ENCODE data around the gene PGLYRP4. TPM values are rescaled to one million over a fixed set of nuclear protein-coding genes. Genes with fewer than 3 reads are reported as not detected.
"Not testable (repeated sequence)": the region's sequence is repeated elsewhere in the genome, so short reads cannot be mapped to it uniquely, and the experiment has no call there.

PGLYRP4 gene
- total RNA-seq, 6 experiments from 2014 or later = not detected

- no peak overlapping the region for H3K27ac Mint-ChIP-seq
- H3K4me1 Mint-ChIP-seq (ENCODE audit: low read depth) = no peaks in the 10 kb centered on the region
- H3K36me3 Mint-ChIP-seq (ENCODE audit: low read depth) = no peaks in the 10 kb centered on the region
- no peaks in the 10 kb centered on the region; the same call in none of the 2 replicates for H3K27me3 Mint-ChIP-seq (ENCODE audit: insufficient read depth)
- no peak for DNase-seq
- TF ChIP-seq, protein P1, sequence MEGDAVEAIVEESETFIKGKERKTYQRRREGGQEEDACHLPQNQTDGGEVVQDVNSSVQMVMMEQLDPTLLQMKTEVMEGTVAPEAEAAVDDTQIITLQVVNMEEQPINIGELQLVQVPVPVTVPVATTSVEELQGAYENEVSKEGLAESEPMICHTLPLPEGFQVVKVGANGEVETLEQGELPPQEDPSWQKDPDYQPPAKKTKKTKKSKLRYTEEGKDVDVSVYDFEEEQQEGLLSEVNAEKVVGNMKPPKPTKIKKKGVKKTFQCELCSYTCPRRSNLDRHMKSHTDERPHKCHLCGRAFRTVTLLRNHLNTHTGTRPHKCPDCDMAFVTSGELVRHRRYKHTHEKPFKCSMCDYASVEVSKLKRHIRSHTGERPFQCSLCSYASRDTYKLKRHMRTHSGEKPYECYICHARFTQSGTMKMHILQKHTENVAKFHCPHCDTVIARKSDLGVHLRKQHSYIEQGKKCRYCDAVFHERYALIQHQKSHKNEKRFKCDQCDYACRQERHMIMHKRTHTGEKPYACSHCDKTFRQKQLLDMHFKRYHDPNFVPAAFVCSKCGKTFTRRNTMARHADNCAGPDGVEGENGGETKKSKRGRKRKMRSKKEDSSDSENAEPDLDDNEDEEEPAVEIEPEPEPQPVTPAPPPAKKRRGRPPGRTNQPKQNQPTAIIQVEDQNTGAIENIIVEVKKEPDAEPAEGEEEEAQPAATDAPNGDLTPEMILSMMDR (IDR thresholded peaks at IDR 0.05) = no peak
- H3K9me3 Mint-ChIP-seq = 0 out of 2 replicates have a peak, but pooled peaks cover 9% of the 10 kb centered on the region
- no peak overlapping the region for H3K4me3 Mint-ChIP-seq
Observed at GRCh38 chr1:153322568-153322967, 26.1 kb downstream of the PGLYRP4 start.

- H3K27ac Mint-ChIP-seq; H3K36me3 Mint-ChIP-seq (ENCODE audit: low read depth); H3K27me3 Mint-ChIP-seq (ENCODE audit: insufficient read depth); H3K4me3 Mint-ChIP-seq; DNase-seq; H3K4me1 Mint-ChIP-seq (ENCODE audit: low read depth); H3K9me3 Mint-ChIP-seq: not testable (repeated sequence)
Observed at GRCh38 chr1:153318145-153318544, 30.5 kb downstream of the PGLYRP4 start.

- DNase-seq; H3K9me3 Mint-ChIP-seq; H3K4me3 Mint-ChIP-seq; H3K4me1 Mint-ChIP-seq (ENCODE audit: low read depth); H3K36me3 Mint-ChIP-seq (ENCODE audit: low read depth); H3K27ac Mint-ChIP-seq; H3K27me3 Mint-ChIP-seq (ENCODE audit: insufficient read depth): not testable (repeated sequence)
Observed at GRCh38 chr1:153316013-153316412, 32.6 kb downstream of the PGLYRP4 start.

DNA sequence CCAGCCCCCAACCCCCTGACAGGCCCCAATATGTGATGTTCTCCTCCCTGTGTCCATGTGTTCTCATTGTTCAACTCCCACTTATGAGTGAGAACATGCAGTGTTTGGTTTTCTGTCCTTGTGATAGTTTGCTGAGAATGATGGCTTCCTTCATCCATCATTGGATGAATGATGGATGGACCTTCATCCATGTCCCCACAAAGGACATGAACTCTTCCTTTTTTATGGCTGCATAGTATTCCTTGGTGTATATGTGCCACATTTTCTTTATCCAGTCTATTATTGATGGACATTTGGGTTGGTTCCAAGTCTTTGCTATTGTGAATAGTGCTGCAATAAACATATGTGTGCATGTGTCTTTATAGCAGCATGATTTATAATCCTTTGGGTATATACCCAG is 34.3 kb downstream of the PGLYRP4 start:
- H3K4me3 Mint-ChIP-seq; DNase-seq; H3K27me3 Mint-ChIP-seq (ENCODE audit: insufficient read depth); H3K9me3 Mint-ChIP-seq; H3K36me3 Mint-ChIP-seq (ENCODE audit: low read depth); H3K27ac Mint-ChIP-seq; H3K4me1 Mint-ChIP-seq (ENCODE audit: low read depth): not testable (repeated sequence)

GRCh38 chr1:153313288-153313687 is 35.4 kb downstream of the PGLYRP4 start:
- TF ChIP-seq, protein P1 (IDR thresholded peaks at IDR 0.05) = no peak
- H3K4me1 Mint-ChIP-seq (ENCODE audit: low read depth) = no peaks in the 10 kb centered on the region
- DNase-seq = no peak
- H3K27me3 Mint-ChIP-seq (ENCODE audit: insufficient read depth) = peaks cover 8% of the 10 kb centered on the region
- no peak overlapping the region for H3K27ac Mint-ChIP-seq
- H3K36me3 Mint-ChIP-seq (ENCODE audit: low read depth) = no peaks in the 10 kb centered on the region
- no peaks in the 10 kb centered on the region for H3K9me3 Mint-ChIP-seq
- H3K4me3 Mint-ChIP-seq = no peak overlapping the region

GRCh38 chr1:153312570-153313186 is 36.0 kb downstream of the PGLYRP4 start, which contains the start of gene PGLYRP3:
Gene PGLYRP3, minus strand, starts transcription at chr1:153312952. Its CDS starts 2,287 bp downstream, at chr1:153310665.
- Mint-ChIP-seq H3K9me3 (no peaks in the 10 kb centered on the region), H3K36me3 (ENCODE audit: low read depth) (no peaks in the 10 kb centered on the region), H3K27ac (no peak within 1 kb of the TSS), H3K4me1 (ENCODE audit: low read depth) (no peaks in the 10 kb centered on the region), H3K4me3 (no peak within 1 kb of the TSS), H3K27me3 (ENCODE audit: insufficient read depth) (peaks cover 8% of the 10 kb centered on the region)
- DNase-seq = no peak
- TF ChIP-seq, protein P1 (IDR thresholded peaks at IDR 0.05) = no peak

- TF ChIP-seq, protein P1 (IDR thresholded peaks at IDR 0.05) = no peak
- Mint-ChIP-seq H3K27me3 (ENCODE audit: insufficient read depth) (peaks cover 10% of the 10 kb centered on the region), H3K27ac (no peak overlapping the region), H3K36me3 (ENCODE audit: low read depth) (no peaks in the 10 kb centered on the region), H3K9me3 (no peaks in the 10 kb centered on the region), H3K4me3 (no peak overlapping the region), H3K4me1 (ENCODE audit: low read depth) (no peaks in the 10 kb centered on the region)
- no peak for DNase-seq
Observed at GRCh38 chr1:153310526-153310925, 38.1 kb downstream of the PGLYRP4 start.

Data from HFFc6 (cell line).